Activated CD4-positive, CD25-positive, alpha-beta regulatory T cell (primary cell): ENCODE data around the gene PAWR.

Experiments
- DNase-seq, 4 experiments: peaks; one replicate each; lab custom pipeline; 2025; lab: John Stamatoyannopoulos, UW

Gene PAWR

DNA sequence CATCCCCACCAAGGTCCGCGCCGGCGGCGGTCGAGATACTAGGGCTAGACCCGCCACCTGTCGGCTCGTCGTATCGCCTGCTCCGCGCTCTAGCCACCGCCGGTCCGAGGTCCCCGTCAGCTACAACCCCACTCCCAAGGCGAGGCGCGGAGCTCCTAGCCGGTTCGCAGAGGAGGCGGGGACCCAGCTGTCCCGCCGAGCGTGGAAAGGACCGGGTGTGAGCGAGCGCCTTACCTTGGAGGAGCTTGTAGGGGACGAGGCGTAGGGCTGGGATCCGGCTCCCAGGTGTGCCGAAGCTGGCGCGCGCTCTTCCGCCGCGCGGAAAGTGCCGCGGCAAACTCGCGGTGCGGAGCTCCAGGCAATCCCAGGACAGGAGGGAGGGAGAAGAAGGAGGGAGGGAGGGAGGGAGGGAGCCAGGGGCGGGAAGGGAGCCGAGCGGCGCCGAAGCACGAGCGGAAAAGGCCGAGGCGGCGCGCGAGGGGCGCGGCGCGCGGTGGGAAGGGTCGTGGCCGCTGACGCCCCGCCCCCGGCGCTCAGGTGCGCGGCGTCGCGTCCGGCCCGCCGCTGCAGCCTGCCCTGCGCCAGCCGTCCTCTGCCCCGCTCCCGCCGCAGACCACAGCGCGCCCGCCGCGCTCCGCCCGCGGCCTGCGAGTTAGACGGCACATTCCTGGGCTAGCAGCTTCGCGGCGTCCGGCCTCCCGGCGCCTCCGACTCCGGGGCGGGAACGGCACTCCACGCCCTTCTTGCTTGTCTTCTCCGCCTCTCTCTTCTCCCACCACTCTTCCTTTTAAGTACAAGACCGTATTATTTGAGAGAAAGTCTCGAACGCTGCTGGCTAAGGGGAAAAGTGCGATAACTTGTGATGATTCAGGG, at the start of gene PAWR:
PAWR (minus strand) TSS at position 327 of the 873 bp plus-strand sequence. CDS start 720 bp downstream, outside the sequence.
- DNase-seq, result no peak

DNA sequence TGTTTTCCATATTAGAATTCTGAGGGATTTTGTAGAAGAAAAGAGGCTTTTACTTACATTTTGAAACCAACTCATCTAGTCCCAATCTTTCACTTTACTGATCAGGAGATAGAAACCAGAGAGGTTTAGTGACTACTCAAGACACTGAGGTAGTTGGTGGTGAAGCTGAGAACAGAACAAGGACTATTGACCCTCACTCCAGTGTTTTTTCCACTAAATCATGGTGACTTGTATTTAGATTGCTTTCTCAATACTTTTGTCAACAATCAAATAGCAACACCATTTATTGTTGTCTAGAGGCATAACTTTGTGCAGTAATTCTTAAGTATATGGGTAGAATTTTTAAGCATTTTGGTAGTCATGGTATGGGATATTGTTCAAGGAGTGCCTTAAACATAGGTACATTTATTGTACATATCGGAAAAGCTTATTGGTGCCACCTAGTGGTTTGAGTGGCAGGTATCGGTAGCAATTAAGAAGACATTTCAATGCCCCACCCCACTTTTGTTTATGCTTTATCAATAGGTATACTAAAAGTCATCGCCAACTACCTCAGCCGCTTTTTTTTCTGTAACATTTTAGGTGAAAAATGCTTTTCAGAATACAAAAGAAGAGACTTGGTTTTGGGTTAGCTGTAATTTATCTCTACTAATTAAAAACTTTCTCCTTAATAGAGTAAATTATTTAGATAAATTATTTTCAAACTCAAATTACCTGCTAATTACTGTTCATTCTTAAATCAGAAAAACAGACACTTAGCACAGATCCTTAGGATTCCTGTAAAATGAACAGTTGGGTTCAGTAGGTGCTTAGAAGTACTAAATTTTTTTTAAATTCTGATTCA, 47.3 kb upstream of the PAWR start:
- DNase-seq, result no peak

DNA sequence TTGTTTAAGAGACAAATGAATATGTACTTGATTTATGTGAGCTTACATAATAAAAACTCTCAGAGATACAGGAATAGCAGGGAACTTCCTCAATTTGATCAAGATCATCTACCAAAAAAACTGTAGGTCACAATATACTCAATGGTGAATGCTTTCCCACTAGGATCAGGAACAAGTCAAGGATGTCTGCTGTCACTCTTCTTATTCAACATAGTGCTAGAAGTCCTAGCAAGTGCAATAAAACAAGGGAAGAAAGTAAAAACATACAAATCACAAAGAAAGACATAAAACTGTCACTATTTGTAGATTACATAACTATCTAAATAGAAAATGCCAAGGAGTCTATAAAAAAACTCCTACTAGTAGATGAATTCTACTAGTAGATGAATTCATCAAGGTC, 41.9 kb upstream of the PAWR start:
- DNase-seq, result no peak

GRCh38 chr12:79725987-79726386, 35.2 kb upstream of the PAWR start:
- DNase-seq, result no peak

GRCh38 chr12:79717006-79717405, 26.2 kb upstream of the PAWR start:
- no peak for DNase-seq

DNA sequence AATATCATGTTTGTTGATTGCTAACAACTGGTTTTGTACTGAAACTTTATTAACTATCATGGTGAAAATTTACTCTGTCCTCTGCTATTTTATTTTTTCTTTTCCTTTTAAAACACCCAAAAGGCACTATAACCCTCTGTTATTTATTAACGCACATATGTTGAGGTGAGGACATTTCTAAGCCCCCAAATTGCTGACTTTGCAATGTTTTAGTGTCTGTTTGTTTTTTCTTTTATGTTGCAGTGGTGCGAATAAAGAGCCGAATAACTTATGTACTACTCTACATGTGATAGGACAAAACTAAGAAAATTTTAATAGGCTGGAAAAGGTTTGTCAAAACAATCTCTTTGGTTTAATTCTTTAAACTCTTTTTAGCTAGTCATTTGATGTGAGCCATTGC, 24.5 kb upstream of the PAWR start:
- DNase-seq, result no peak

- DNase-seq, result no peak
Measured at GRCh38 chr12:79710707-79711483, 20.1 kb upstream of the PAWR start.

GRCh38 chr12:79707830-79708229, 17.1 kb upstream of the PAWR start:
- no peak for DNase-seq

GRCh38 chr12:79706676-79707075, 15.9 kb upstream of the PAWR start:
- no peak for DNase-seq

DNA sequence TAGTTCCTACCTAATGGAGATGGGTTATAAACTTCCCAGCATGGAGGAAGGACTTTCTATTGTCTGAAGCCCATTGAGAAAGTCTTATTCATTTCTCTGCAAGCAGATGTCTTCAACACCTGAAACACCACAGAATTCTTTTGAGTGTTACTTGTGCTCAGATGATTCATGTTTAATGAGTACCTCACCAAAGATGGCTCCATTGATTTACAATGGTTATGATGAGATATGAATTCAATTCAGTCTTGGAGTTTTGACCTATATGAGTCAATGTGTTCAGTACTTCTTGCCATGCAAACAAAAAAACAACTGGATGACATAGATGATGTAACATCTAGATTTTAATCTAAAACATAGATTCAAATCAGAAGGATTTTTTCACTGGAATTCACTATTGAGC, 15.4 kb upstream of the PAWR start:
- no peak for DNase-seq

DNA sequence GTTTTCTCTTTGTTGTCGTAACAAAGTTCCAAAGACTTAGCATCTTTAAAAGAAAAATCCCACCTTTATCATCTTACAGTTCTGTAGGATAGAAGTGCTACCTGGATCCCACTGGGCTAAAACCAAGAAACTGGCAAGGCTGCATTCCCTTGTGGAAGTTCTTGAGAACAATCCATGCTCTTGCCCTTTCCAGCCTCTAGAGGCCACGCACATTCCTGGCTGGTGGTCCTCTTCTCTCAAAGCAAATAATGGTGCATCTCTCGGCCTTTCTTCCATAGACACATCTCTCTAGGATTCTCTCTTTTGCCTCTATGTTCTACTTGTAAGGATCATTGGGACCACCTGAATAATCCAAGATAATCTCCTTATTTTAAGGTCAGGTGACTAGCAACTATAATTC, 8.2 kb upstream of the PAWR start:
- no peak for DNase-seq

DNA sequence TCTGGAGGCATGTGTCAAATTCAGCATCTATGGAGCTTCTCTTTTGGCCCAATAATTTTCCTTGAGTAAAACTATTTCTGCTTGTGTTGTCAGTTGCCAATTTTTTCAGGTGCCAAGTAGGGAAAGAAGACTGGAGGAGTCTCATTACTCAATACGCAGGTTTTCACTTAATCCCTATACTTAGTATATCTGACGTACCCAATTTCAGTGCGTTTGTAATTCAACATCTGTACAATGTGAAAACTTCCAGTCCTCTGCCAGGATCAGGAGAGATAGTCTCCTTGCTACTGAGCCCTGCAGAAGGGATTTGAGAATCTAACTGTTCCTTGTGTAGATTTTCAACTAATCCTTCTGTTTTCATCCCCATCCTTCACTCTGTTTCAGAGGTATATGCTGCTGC, 5.7 kb upstream of the PAWR start:
- no peak for DNase-seq

- no peak for DNase-seq
Measured at GRCh38 chr12:79692860-79693577, 2.3 kb upstream of the PAWR start.

DNA sequence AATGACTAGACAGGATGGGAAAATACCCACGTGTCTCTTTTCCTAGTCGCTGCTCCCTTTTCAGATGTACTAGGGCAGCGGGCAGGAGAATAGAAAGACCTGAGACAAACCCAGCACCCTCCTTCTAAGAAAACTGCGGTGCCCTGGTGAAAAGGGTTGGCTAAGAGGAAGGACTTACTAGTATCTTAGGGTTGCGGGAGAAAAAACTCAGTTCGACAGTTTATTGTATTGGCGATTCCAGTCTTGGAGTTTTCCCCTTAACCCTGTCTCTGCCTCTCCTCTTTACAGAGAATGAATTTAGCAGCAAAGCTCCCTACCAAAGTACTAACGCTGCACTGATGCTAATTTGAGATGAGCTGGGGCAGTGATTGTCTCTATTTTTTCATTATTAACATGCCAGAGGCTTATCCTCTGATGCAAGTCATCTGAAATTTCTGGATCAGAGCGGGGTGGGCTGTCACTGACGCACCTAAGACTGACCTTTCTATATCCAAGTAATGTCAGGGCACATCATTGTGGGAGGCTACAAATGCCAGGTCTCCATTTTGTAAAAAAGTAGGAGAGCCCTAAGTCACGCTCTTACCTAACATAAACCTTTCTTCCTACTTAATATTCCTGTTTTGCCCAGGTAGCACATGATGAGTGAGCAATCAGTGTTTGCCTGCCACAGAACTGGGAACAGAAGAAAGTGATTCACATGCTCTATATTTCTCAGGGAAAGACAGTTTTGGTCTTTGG, 916 bp upstream of the PAWR start:
- no peak for DNase-seq

DNA sequence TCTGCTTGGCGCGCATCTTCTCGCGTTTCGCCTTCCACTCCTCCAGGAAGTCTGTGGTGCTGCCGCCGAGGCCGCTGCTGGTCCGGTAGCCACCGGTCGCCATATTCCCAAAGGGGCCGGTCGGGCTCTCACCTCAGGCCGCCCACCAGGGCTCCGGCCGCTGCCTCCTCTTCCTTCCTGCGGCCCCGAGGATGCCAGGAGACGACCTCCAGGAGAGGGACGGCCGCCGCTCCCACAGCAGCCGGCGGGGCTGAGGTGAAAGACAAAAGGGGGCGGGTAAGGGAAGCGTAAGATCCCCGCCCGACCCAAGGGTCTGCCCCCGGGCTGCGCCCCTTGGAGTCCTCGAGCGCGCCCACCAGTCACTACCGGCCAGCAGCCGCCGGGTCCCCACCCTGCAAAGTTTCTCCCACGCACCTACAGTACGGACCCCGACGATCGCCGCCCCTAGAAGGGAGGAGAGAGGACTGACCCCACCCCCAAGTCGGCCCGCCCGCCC, 574 bp downstream of the PAWR start:
- DNase-seq, result no peak

DNA sequence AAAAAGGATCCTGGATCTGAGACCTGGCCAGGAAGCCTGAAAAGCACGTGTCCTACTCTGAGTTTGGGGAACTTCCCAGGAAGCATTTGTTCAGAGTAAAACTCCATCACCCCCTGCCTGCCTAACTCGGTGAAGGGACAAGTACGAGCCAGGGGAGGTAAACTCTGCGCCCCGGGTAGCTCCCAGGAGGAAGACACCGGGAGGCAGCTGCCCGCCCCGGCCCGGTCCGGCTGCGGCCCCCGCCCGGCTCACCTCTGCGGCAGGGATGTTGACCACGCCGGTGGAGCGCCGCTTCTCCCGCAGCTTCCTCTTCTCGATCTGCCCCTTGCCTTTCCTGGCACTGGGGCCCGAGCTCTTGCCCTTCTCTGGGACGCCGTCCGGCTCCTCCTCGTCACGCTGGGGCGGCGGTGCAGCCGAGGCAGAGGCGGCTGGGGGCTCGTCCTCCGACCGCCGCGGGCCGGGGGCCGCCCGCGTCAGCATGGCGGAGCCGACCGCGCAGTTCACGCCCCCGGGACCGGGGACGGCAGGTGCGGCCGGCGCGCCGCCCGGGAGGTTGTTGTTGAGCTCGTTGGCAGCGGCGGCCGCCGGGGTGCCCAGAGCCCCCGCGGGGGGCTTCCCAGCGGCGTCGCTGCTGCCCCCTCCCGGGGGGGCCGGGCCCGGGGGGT, 1.2 kb downstream of the PAWR start:
- no peak for DNase-seq

GRCh38 chr12:79689061-79689476, 1.7 kb downstream of the PAWR start:
- no peak for DNase-seq

- DNase-seq, result no peak
Measured at GRCh38 chr12:79688376-79689060, 2.2 kb downstream of the PAWR start.

GRCh38 chr12:79687711-79688260, 3.0 kb downstream of the PAWR start:
- DNase-seq, result no peak
